ENCODE data around the gene BRMS1L. TPM values are rescaled to one million over a fixed set of nuclear protein-coding genes. Genes with fewer than 3 reads are reported as not detected.

Gene BRMS1L
- total RNA-seq, 1 experiment from 2014 or later: 11.4 TPM

DNA sequence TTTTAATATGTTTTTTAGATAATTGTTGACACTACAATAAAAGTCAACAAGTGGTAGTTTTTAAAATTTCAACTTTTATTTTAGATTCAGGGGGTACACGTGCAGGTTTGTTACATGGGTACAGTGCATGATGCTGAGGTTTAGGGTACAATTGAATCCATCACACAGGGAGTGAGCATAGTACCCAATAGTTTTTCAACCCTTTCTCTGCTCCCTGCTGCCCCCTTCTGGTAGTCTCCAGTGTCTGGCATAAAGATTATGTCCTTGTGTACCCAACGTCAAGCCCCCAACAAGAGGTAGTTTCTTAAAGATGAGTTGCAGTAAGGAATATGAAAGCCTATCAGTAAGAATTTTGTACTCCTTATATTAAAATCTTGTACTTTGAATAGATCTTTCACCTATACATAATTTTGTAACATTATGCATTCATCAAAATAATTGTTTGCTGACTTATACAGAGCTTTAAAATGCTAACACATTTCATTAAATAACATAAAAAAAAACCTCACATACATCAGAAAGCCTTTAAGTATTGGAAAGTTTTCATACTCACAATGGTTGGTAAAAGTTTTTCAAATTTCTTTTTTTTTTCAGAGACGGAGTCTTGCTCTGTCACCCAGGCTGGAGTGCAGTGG is 11.7 kb upstream of the BRMS1L start:
- ChIA-PET CTCF (no interaction called here), POLR2A (no interaction called here)
- Mint-ChIP-seq H3K4me3 (ENCODE audit: unreplicated experiment) (no peak overlapping the region), H3K36me3 (ENCODE audit: insufficient read depth, unreplicated experiment) (no peaks in the 10 kb centered on the region), H3K4me1 (ENCODE audit: low read depth, unreplicated experiment) (peaks cover under 1% of the 10 kb centered on the region), H3K27ac (ENCODE audit: unreplicated experiment) (no peak overlapping the region), H3K27me3 (ENCODE audit: insufficient read depth, unreplicated experiment) (peaks cover 4% of the 10 kb centered on the region), H3K9me3 (ENCODE audit: unreplicated experiment) (peaks cover 10% of the 10 kb centered on the region)
- peak; percentile 65 to 77 for DNase-seq
- intact Hi-C loops (cut with micrococcal nuclease; ENCODE audit: unreplicated experiment): loop anchor here (5.0 to 10.0 kb wide), 3 partner anchors 127 to 380 kb away; partner anchors contain the start of gene INSM2
- Histone ChIP-seq H3K36me3 (ENCODE audit: control insufficient read depth, insufficient read depth, low read length) (no peaks in the 10 kb centered on the region), H3K27me3 (replicated peaks; ENCODE audit: control insufficient read depth, insufficient read depth, low read length) (no peaks in the 10 kb centered on the region), H3K9me3 (no peaks in the 10 kb centered on the region), H3K4me1 (no peaks in the 10 kb centered on the region), H3K4me3 (ENCODE audit: low read depth, low read length) (no peak overlapping the region)
- BruUV-seq (replicated peaks): no TSS peak
- TF ChIP-seq, protein P1, sequence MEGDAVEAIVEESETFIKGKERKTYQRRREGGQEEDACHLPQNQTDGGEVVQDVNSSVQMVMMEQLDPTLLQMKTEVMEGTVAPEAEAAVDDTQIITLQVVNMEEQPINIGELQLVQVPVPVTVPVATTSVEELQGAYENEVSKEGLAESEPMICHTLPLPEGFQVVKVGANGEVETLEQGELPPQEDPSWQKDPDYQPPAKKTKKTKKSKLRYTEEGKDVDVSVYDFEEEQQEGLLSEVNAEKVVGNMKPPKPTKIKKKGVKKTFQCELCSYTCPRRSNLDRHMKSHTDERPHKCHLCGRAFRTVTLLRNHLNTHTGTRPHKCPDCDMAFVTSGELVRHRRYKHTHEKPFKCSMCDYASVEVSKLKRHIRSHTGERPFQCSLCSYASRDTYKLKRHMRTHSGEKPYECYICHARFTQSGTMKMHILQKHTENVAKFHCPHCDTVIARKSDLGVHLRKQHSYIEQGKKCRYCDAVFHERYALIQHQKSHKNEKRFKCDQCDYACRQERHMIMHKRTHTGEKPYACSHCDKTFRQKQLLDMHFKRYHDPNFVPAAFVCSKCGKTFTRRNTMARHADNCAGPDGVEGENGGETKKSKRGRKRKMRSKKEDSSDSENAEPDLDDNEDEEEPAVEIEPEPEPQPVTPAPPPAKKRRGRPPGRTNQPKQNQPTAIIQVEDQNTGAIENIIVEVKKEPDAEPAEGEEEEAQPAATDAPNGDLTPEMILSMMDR (IDR thresholded peaks at IDR 0.05; ENCODE audit: insufficient read depth in 1 of 2, low read depth in 1 of 2, low read length in 1 of 2, severe bottlenecking in 1 of 2, unreplicated experiment in 1 of 2): peak; percentile 59 to 63

DNA sequence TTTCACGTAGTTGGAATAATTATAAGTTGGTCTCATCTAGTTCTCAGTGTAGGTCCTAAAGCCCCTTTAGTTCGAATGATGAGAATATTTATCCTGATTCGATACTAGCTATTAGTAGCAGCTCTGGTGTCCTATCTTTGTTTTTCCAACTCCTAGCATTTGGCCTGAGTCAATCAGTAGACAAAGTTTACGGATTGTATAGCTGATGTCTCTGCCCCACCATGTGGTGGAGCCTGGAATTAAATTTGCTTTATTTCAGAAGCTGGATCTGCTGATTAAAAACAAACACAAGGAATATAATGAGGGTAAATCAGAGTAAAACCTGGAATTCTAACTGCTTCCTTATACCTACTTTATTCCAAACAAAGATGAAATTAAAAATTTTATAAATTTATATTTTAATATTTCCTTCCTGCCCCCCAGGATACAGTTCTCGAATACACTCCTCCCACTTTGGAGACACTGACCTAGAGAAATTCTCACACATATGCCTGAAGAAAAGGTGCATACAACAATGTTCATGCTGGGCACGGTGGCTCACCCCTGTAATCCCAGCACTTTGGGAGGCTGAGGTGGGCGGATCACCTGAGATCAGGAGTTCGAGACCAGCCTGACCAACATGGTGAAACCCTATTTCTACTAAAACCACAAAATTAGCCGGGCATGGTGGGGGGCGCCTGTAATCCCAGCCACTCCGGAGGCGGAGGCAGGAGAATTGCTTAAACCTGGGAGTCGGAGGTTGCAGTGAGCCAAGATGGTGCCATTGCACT is 7.6 kb upstream of the BRMS1L start:
- H3K4me3 Mint-ChIP-seq (ENCODE audit: unreplicated experiment): no peak overlapping the region
- ChIA-PET CTCF (interaction anchor here (0.7 to 1.6 kb wide), 4 partner anchors 8 to 285 kb away, joined by 4 to 10 read pairs (median 6); partner anchors contain the start of genes BRMS1L and INSM2), POLR2A (no interaction called here)
- Histone ChIP-seq H3K9me3 (no peaks in the 10 kb centered on the region), H3K36me3 (ENCODE audit: control insufficient read depth, insufficient read depth, low read length) (no peaks in the 10 kb centered on the region), H3K4me3 (ENCODE audit: low read depth, low read length) (no peak overlapping the region), H3K27me3 (replicated peaks; ENCODE audit: control insufficient read depth, insufficient read depth, low read length) (no peaks in the 10 kb centered on the region), H3K4me1 (no peaks in the 10 kb centered on the region)
- H3K9me3 Mint-ChIP-seq (ENCODE audit: unreplicated experiment): no peaks in the 10 kb centered on the region
- BruUV-seq (replicated peaks): no TSS peak
- peaks cover 8% of the 10 kb centered on the region for H3K27me3 Mint-ChIP-seq (ENCODE audit: insufficient read depth, unreplicated experiment)
- intact Hi-C loops (cut with micrococcal nuclease; ENCODE audit: unreplicated experiment): loop anchor here (5.0 to 10.0 kb wide), 2 partner anchors 131 to 384 kb away; no protein-coding TSS in a partner anchor
- H3K4me1 Mint-ChIP-seq (ENCODE audit: low read depth, unreplicated experiment): no peaks in the 10 kb centered on the region
- TF ChIP-seq, protein P1 (IDR thresholded peaks at IDR 0.05; ENCODE audit: insufficient read depth in 1 of 2, low read depth in 1 of 2, low read length in 1 of 2, severe bottlenecking in 1 of 2, unreplicated experiment in 1 of 2): peak; percentile 42 to 67
- H3K36me3 Mint-ChIP-seq (ENCODE audit: insufficient read depth, unreplicated experiment): no peaks in the 10 kb centered on the region
- DNase-seq: peak in 1 of 2 experiments; percentile 58
- H3K27ac Mint-ChIP-seq (ENCODE audit: unreplicated experiment): no peak overlapping the region

DNA sequence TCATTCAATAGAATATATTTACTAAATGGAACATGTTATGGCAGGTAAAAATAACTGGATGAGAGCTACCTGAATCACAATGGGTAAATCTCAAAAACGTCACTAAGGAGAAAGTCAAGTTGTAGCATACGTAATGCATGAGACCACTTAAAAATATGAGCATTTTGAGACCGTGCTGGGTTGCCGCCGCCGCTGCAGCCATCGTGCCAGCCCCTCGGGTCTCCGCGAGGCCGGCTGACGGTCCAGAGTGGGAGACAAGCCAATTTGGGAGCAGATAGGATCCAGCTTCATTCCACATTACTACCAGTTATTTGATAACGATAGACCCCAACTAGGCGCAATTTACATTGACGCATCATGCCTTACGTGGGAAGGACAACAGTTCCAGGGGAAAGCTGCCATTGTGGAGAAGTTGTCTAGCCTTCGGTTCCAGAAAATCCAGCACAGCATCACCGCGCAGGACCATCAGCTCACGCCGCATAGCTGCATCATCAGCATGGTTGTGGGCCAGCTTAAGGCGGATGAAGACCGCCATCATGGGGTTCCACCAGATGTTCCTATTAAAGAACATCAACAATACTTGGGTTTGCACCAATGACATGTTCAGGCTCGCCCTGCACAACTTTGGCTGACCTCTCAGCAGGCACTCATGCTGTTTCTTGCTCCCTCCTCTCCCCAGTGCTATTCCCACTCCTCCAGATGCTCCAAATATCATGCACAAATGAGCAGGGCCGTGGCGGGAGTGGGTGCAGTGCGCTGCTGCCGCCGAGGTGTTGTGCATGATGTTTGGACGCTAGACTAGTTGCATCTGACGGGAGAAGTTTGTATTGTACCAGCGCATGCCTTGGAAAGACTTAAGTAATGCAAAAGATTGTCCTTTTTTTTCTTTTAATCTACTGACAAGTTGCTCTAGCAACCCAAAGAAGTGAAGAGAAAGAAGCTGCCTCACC is 6.3 kb upstream of the BRMS1L start:
- POLR2A ChIA-PET: no interaction called here
- Mint-ChIP-seq H3K4me3 (ENCODE audit: unreplicated experiment) (no peak overlapping the region), H3K4me1 (ENCODE audit: low read depth, unreplicated experiment) (no peaks in the 10 kb centered on the region), H3K36me3 (ENCODE audit: insufficient read depth, unreplicated experiment) (no peaks in the 10 kb centered on the region), H3K9me3 (ENCODE audit: unreplicated experiment) (no peaks in the 10 kb centered on the region), H3K27me3 (ENCODE audit: insufficient read depth, unreplicated experiment) (peaks cover 8% of the 10 kb centered on the region), H3K27ac (ENCODE audit: unreplicated experiment) (no peak overlapping the region)
- no TSS peak for BruUV-seq (replicated peaks)
- intact Hi-C loops (cut with micrococcal nuclease; ENCODE audit: unreplicated experiment): loop anchor here (5.0 to 10.0 kb wide), 2 partner anchors 133 to 385 kb away; no protein-coding TSS in a partner anchor
- CTCF ChIA-PET: no interaction called here
- H3K9me3 ChIP-seq: no peaks in the 10 kb centered on the region
- no peaks in the 10 kb centered on the region for H3K4me1 ChIP-seq
- no peak overlapping the region for H3K4me3 ChIP-seq (ENCODE audit: low read depth, low read length)
- H3K36me3 ChIP-seq (ENCODE audit: control insufficient read depth, insufficient read depth, low read length): no peaks in the 10 kb centered on the region
- no peak for DNase-seq
- H3K27me3 ChIP-seq (replicated peaks; ENCODE audit: control insufficient read depth, insufficient read depth, low read length): no peaks in the 10 kb centered on the region
- TF ChIP-seq, protein P1 (IDR thresholded peaks at IDR 0.05; ENCODE audit: insufficient read depth in 1 of 2, low read depth in 1 of 2, low read length in 1 of 2, severe bottlenecking in 1 of 2, unreplicated experiment in 1 of 2): no peak
